IPS-18c (cell line): Measurements from ENCODE around the gene SMYD2.

ENCODE experiments used
- H3K4me3 ChIP-seq: 2 replicates; pipeline ENCODE4 v1.7.0; 2013; ENCODE audit warnings: low read depth, mild to moderate bottlenecking, low read length, moderate library complexity; ENCODE audit not compliant: insufficient read depth
- H3K9me3 ChIP-seq: one replicate; pipeline ENCODE4 v1.6.1; 2013; ENCODE audit warnings: mild to moderate bottlenecking, low read length, moderate library complexity; ENCODE audit not compliant: control insufficient read depth, insufficient read depth

The SMYD2 gene

GRCh38 chr1:214362188-214362882 is 81.4 kb downstream of the SMYD2 start:
- Histone ChIP-seq H3K9me3 (no peaks in the 10 kb centered on the region), H3K4me3 (no peak overlapping the region)

GRCh38 chr1:214363386-214363785 is 82.4 kb downstream of the SMYD2 start:
- H3K4me3 ChIP-seq, result no peak overlapping the region
- no peaks in the 10 kb centered on the region for H3K9me3 ChIP-seq

GRCh38 chr1:214364386-214364785 is 83.4 kb downstream of the SMYD2 start:
- Histone ChIP-seq H3K9me3 (no peaks in the 10 kb centered on the region), H3K4me3 (no peak overlapping the region)

- H3K4me3 ChIP-seq, result no peak overlapping the region
- H3K9me3 ChIP-seq, result no peaks in the 10 kb centered on the region
Measured at GRCh38 chr1:214364786-214365295, 83.9 kb downstream of the SMYD2 start.

GRCh38 chr1:214367841-214368240 is 86.9 kb downstream of the SMYD2 start:
- no peaks in the 10 kb centered on the region for H3K9me3 ChIP-seq
- H3K4me3 ChIP-seq, result no peak overlapping the region

- Histone ChIP-seq H3K9me3 (no peaks in the 10 kb centered on the region), H3K4me3 (no peak overlapping the region)
Measured at GRCh38 chr1:214369364-214369763, 88.4 kb downstream of the SMYD2 start.

- no peak overlapping the region for H3K4me3 ChIP-seq
- H3K9me3 ChIP-seq, result no peaks in the 10 kb centered on the region
Measured at GRCh38 chr1:214370615-214371014, 89.7 kb downstream of the SMYD2 start.

DNA sequence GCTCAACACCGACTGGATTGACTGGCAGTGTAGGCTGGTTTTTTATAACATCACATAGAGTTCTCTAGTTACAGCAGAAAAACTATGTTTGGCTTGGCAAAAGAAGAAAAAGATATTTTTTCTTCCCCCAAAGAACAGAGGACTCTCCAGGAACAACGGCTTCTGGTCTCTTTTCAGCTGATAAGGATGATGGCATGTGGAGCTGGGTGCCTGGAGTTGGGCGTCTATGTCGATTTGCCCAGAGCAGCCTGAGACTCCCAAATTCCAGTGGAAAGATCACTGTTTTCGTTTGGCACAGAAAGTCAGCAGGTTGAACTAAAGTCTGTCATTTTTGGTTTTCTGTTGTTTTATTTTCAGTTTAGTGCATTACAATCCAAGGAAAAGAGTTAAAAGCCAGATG is 91.1 kb downstream of the SMYD2 start:
- no peaks in the 10 kb centered on the region for H3K9me3 ChIP-seq
- H3K4me3 ChIP-seq, result no peak overlapping the region

- Histone ChIP-seq H3K4me3 (no peak overlapping the region), H3K9me3 (no peaks in the 10 kb centered on the region)
Measured at GRCh38 chr1:214377485-214377884, 96.5 kb downstream of the SMYD2 start.

DNA sequence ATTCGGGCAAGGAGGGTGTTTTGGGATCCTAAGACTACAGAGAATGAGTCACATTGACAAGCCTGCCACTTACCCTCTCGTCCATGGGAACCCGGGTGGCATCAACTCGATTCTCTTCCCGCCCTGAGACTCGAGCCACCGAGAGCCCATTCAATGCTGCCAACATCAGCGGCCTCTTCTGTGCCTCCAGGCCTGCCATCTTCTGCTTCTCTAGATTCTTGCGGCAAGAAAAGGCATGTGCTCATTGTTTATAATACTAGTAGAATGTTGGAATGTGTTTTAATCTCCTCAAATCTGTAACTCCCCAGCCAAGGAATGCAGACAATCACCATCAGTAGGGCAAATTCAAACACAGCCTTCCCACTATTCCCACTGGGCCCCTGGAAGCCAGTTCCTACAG is 96.9 kb downstream of the SMYD2 start:
- Histone ChIP-seq H3K4me3 (no peak overlapping the region), H3K9me3 (no peaks in the 10 kb centered on the region)

DNA sequence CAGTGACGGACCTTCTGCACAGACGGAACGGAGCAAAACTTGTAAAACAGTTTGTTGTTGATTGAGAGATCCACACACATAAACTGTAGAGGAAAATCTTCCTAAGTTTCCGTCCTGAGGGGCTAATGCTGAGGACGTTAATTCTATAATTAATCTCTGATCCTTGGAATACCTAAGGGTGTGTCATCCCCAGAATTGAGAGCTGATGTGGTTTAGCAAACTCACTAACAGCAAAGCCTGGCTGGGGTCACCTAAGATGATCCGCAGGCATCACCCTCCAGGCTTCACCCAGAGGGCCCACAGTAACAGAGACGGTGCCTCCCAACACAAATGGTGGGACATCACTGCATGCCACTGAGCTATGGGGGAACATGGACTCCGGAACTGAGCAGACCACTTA is 97.5 kb downstream of the SMYD2 start:
- Histone ChIP-seq H3K4me3 (no peak overlapping the region), H3K9me3 (no peaks in the 10 kb centered on the region)

GRCh38 chr1:214379236-214379970 is 98.4 kb downstream of the SMYD2 start:
- H3K4me3 ChIP-seq, result no peak overlapping the region

GRCh38 chr1:214380396-214380795 is 99.4 kb downstream of the SMYD2 start:
- H3K4me3 ChIP-seq, result no peak overlapping the region
- H3K9me3 ChIP-seq, result no peaks in the 10 kb centered on the region

More at GRCh38 chr1:214379236-214379970, 98.4 kb downstream of the SMYD2 start:
- H3K9me3 ChIP-seq, result no peaks in the 10 kb centered on the region

- Histone ChIP-seq H3K9me3 (no peaks in the 10 kb centered on the region), H3K4me3 (no peak overlapping the region)
Measured at GRCh38 chr1:214380986-214381695, 100.2 kb downstream of the SMYD2 start.

- no peaks in the 10 kb centered on the region for H3K9me3 ChIP-seq
- H3K4me3 ChIP-seq, result no peak overlapping the region
Measured at GRCh38 chr1:214383381-214384372, 102.7 kb downstream of the SMYD2 start.

DNA sequence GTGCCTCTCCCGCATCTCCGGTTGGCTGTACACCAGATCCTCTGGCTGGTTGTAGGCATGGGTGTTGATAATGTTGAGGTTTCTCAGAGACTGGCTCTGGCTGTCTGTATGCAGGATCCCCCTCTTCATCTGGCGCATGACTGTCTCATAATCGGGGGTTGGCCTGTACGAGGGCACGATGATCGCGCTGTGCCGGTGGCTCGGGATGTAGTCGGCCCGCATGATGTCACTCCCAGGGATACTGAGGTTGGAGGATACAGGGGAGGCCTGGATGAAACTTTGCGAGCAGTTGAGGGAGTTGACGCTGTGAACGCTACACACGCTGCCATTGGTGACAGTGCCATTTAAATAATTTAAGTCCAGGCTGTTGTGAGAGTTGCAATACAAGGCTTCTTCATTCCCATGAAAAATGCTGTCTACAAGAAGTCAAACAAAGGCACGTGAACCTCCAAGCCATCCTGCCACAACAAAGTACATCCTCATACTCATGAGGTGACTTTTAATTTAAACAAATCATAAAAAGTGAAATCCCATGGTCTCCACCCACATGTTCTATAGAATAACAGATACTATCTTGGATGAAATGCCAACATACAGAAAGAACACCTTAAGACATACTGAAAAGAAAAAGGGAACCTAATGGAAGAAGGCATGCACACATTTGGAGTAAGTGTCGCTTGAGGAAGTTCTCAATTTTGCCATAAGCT is 103.6 kb downstream of the SMYD2 start:
- H3K4me3 ChIP-seq, result no peak overlapping the region
- no peaks in the 10 kb centered on the region for H3K9me3 ChIP-seq
